ENCODE measurements around the gene KIF5B. TPM values are rescaled to one million over a fixed set of nuclear protein-coding genes. Genes with fewer than 3 reads are reported as not detected.
A peak's percentile ranks its signal among the peaks of the same experiment; 100 is the strongest.
"Not testable (repeated sequence)": the region's sequence is repeated elsewhere in the genome, so short reads cannot be mapped to it uniquely, and the experiment has no call there.

KIF5B gene
- total RNA-seq, 1 experiment from 2014 or later, result 108 TPM

DNA sequence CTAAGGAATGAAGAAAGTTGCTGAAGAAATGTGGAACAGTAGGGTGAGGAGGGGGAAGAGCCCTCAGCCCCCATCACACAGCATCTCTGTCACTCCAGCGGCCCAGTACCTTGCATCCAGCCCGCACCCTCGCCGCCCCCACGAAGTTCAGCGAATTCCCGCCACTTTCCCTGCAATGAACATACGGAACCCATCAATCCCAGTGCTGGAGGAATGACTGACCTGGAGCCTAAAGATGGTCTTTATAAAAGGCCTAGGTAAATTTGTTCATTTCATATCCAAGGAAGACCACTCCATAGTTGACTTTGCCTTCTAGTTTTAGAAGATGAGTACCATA is 779 bp upstream of the KIF5B start:
- Mint-ChIP-seq H3K9me3 (ENCODE audit: low read depth, unreplicated experiment) (no peaks in the 10 kb centered on the region), H3K4me3 (ENCODE audit: low read depth, unreplicated experiment) (peak overlapping the region; percentile 98), H3K4me1 (ENCODE audit: low read depth, unreplicated experiment) (peaks cover 8% of the 10 kb centered on the region), H3K27ac (ENCODE audit: unreplicated experiment) (peak overlapping the region; percentile 75), H3K27me3 (ENCODE audit: unreplicated experiment) (no peaks in the 10 kb centered on the region), H3K36me3 (ENCODE audit: insufficient read depth, unreplicated experiment) (peaks cover 39% of the 10 kb centered on the region)
- no peak for DNase-seq
- CTCF ChIA-PET, result no interaction called here
- BruUV-seq (replicated peaks), result TSS peak; percentile 86
- intact Hi-C loops (cut with micrococcal nuclease; ENCODE audit: unreplicated experiment), result loop anchor here (10.0 kb wide), 1 partner anchor 98 kb away; no protein-coding TSS in a partner anchor
- TF ChIP-seq, protein P1, sequence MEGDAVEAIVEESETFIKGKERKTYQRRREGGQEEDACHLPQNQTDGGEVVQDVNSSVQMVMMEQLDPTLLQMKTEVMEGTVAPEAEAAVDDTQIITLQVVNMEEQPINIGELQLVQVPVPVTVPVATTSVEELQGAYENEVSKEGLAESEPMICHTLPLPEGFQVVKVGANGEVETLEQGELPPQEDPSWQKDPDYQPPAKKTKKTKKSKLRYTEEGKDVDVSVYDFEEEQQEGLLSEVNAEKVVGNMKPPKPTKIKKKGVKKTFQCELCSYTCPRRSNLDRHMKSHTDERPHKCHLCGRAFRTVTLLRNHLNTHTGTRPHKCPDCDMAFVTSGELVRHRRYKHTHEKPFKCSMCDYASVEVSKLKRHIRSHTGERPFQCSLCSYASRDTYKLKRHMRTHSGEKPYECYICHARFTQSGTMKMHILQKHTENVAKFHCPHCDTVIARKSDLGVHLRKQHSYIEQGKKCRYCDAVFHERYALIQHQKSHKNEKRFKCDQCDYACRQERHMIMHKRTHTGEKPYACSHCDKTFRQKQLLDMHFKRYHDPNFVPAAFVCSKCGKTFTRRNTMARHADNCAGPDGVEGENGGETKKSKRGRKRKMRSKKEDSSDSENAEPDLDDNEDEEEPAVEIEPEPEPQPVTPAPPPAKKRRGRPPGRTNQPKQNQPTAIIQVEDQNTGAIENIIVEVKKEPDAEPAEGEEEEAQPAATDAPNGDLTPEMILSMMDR (IDR thresholded peaks at IDR 0.05; ENCODE audit: unreplicated experiment), result no peak

DNA sequence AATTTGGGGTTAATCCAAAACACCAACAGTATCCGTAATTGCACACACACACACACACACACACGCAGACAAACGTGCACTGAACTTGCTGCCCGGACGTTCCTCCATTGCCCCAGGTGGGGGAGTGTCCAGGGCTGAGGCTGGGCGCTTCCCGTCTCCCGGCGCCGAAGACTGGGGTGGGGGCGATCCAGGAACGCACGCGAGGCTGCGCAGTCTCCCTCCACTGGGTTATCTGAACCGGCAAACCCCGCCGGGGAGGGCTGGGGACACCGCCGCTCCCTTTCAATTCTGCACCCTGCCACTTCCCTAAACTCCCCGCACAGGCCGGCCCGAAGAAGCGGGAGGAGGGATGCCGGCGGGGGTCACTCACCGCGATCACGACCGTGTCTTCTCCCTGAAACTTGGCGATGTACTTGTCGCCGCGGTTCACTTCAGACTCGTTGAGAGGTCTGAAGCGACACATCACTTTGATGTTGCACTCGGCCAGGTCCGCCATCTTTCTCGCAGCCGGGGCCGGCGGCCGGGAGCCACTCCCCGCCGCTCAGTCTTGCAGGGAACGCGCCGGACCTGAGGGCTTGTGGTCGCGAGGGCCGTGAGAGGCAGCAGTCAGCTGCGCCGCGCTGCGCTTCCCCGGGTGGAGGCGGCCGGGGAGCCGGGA is 618 bp downstream of the KIF5B start:
- no TSS peak for BruUV-seq (replicated peaks)
- intact Hi-C loops (cut with micrococcal nuclease; ENCODE audit: unreplicated experiment), result loop anchor here (10.0 kb wide), 1 partner anchor 99 kb away; no protein-coding TSS in a partner anchor
- peaks cover 39% of the 10 kb centered on the region for H3K36me3 Mint-ChIP-seq (ENCODE audit: insufficient read depth, unreplicated experiment)
- no peaks in the 10 kb centered on the region for H3K9me3 Mint-ChIP-seq (ENCODE audit: low read depth, unreplicated experiment)
- CTCF ChIA-PET, result interaction anchor here (1.1 kb wide), 1 partner anchor 115 kb away, joined by 4 read pairs; no protein-coding TSS in a partner anchor
- no peaks in the 10 kb centered on the region for H3K27me3 Mint-ChIP-seq (ENCODE audit: unreplicated experiment)
- peak overlapping the region; percentile 75 for H3K27ac Mint-ChIP-seq (ENCODE audit: unreplicated experiment)
- H3K4me3 Mint-ChIP-seq (ENCODE audit: low read depth, unreplicated experiment), result peak overlapping the region; percentile 98
- TF ChIP-seq, protein P1 (IDR thresholded peaks at IDR 0.05; ENCODE audit: unreplicated experiment), result no peak
- H3K4me1 Mint-ChIP-seq (ENCODE audit: low read depth, unreplicated experiment), result peaks cover 8% of the 10 kb centered on the region
- peak; percentile 72 for DNase-seq

DNA sequence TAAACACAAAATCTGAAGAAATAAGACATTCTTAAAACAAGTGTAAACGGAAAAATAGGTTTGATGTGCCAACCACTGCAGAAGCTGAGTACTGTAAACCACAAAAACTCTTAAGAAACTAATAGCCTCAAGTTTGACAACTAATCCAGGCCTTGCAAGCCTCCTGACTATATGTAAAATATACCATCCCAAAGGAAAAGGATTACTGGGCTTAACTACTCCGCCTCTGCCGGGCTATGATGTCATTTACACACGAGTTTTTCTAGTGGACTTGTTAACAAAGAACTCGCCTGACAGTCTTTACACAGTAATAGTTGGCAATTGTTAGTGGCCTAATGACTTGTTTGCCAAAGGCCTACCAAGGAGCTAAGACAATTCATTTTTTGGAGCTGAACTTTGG is 2.1 kb downstream of the KIF5B start:
- no TSS peak for BruUV-seq (replicated peaks)
- H3K4me1 Mint-ChIP-seq (ENCODE audit: low read depth, unreplicated experiment), result peaks cover 23% of the 10 kb centered on the region
- CTCF ChIA-PET, result interaction anchor here (1.1 kb wide), 1 partner anchor 117 kb away, joined by 4 read pairs; no protein-coding TSS in a partner anchor
- TF ChIP-seq, protein P1 (IDR thresholded peaks at IDR 0.05; ENCODE audit: unreplicated experiment), result no peak
- peak overlapping the region; percentile 98 for H3K4me3 Mint-ChIP-seq (ENCODE audit: low read depth, unreplicated experiment)
- intact Hi-C loops (cut with micrococcal nuclease; ENCODE audit: unreplicated experiment), result loop anchor here (5.0 to 10.0 kb wide), 2 partner anchors 101 to 153 kb away; no protein-coding TSS in a partner anchor
- peak overlapping the region; percentile 60 for H3K27ac Mint-ChIP-seq (ENCODE audit: unreplicated experiment)
- H3K36me3 Mint-ChIP-seq (ENCODE audit: insufficient read depth, unreplicated experiment), result peaks cover 49% of the 10 kb centered on the region
- no peaks in the 10 kb centered on the region for H3K27me3 Mint-ChIP-seq (ENCODE audit: unreplicated experiment)
- no peak for DNase-seq
- H3K9me3 Mint-ChIP-seq (ENCODE audit: low read depth, unreplicated experiment), result no peaks in the 10 kb centered on the region

DNA sequence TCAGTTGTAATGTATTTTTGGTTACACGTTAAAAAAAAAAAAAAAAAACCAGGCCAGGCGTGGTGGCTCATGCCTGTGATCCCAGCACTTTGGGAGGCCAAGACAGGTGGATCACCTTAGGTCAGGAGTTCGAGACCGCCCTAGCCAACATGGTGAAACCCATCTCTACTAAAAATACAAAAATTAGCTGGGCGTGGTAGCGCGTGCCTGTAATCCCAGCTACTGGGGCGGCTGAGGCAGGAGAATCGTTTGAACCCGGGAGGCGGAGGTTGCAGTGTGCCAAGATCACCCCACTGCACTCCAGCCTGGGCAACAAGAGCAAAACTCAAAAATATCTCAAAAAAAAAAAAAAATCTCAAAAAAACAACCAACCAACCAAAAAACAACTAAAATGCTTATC is 2.8 kb downstream of the KIF5B start:
- Mint-ChIP-seq H3K36me3 (ENCODE audit: insufficient read depth, unreplicated experiment) (peaks cover 49% of the 10 kb centered on the region), H3K27ac (ENCODE audit: unreplicated experiment) (peak overlapping the region; percentile 60), H3K4me3 (ENCODE audit: low read depth, unreplicated experiment) (peak overlapping the region; percentile 98), H3K4me1 (ENCODE audit: low read depth, unreplicated experiment) (peaks cover 27% of the 10 kb centered on the region)
- BruUV-seq (replicated peaks); CTCF ChIA-PET; H3K27me3 Mint-ChIP-seq (ENCODE audit: unreplicated experiment); H3K9me3 Mint-ChIP-seq (ENCODE audit: low read depth, unreplicated experiment); DNase-seq: not testable (repeated sequence)
- intact Hi-C loops (cut with micrococcal nuclease; ENCODE audit: unreplicated experiment), result loop anchor here (5.0 to 10.0 kb wide), 2 partner anchors 101 to 154 kb away; no protein-coding TSS in a partner anchor

DNA sequence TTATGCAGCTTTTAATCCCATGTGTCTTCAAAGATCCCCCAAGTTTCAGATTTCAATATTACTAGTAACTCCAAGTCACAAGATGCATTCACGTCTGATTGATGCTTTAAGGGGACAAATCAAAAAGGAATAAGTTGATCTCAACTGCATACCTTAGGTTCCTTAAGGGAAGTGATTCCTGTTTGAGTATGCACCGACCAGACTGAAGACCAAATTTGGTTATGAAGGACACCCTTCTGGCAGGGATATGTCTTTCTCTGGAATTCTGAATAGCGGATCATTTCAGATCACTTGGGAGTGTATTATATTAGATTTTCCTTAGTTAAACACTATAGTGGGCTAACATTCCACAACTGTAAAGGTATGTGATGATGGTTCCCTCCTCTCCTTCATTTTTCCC is 4.3 kb downstream of the KIF5B start:
- Mint-ChIP-seq H3K27me3 (ENCODE audit: unreplicated experiment) (no peaks in the 10 kb centered on the region), H3K27ac (ENCODE audit: unreplicated experiment) (no peak overlapping the region), H3K4me1 (ENCODE audit: low read depth, unreplicated experiment) (peaks cover 34% of the 10 kb centered on the region), H3K4me3 (ENCODE audit: low read depth, unreplicated experiment) (peak overlapping the region; percentile 23), H3K9me3 (ENCODE audit: low read depth, unreplicated experiment) (no peaks in the 10 kb centered on the region), H3K36me3 (ENCODE audit: insufficient read depth, unreplicated experiment) (peaks cover 53% of the 10 kb centered on the region)
- DNase-seq, result no peak
- BruUV-seq (replicated peaks), result no TSS peak
- intact Hi-C loops (cut with micrococcal nuclease; ENCODE audit: unreplicated experiment), result loop anchor here (5.0 to 10.0 kb wide), 2 partner anchors 103 to 155 kb away; no protein-coding TSS in a partner anchor
- CTCF ChIA-PET, result no interaction called here
- TF ChIP-seq, protein P1 (IDR thresholded peaks at IDR 0.05; ENCODE audit: unreplicated experiment), result no peak
